Stimulated activated CD4-positive, alpha-beta T cell treated with anti-CD3 and anti-CD28 coated beads, Interleukin-2, amount 100 ng/mL, for 48 hours (primary cell): ENCODE results near the gene HECTD4.

Experiments
- DNase-seq, 2 donors: peaks; one replicate each; pipeline ENCODE4 v3.0.0-alpha.2; 2020

The HECTD4 gene

DNA sequence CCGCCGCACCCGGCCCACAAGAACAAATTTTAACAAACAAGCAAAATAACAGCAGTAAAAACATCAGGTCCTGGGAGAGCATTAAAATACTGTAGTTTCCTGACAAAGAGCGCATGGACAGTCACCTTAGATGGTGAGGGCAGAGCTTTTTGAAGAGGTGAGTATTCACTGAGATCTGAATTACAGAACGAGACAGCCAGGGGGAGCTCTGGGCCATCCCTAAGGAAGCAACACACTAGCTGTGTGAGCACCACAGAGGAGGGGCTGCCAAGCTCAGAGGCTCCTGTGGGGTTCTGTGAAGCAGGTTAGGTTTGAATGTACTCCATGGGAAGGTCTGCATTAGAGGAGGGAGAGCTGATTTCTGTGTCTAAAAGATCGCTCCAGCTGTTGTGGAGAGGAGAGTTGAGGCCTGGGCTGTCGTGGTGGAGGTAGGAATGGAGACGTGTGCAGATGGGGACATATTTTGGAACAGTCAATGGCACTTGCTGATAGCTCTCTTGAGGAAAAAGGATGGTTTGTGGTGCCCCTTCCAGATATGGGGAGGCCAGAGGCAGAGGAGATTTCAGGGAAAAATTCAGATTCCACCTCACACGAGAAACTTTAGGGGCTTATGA lies 184.0 kb downstream of the HECTD4 start:
- DNase-seq: peak; percentile 31 to 40

DNA sequence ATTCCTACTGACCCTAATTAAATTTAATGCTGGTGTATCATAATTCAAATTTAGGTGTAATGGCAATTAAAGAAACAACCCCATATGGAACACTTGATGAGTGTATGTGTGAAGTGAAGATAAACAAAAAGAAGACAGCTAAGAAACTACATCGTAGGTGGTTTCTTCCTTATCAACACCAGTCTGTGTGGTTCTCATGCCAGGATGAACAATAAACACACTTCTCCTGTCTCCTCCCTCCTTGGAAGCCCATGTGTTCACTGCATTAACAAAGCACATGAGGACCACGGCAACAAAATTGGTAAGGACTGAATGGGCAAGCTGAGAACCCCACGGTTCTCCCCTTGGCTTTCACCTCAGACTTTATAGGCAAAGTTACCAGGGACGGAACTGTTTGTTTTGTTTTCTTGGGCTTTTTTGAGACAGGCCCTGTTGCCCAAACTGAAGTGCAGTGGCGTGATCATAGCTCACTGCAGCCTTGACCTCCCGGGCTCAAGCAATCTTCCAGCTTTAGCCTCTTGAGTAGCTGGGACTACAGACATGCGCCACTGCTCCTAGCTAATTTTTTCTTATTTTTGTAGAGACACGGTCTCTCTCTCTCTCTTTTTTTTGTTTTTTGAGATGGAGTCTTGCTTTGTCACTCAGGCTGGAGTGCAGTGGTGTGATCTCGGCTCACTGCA lies 185.9 kb downstream of the HECTD4 start:
- DNase-seq: no peak

DNA sequence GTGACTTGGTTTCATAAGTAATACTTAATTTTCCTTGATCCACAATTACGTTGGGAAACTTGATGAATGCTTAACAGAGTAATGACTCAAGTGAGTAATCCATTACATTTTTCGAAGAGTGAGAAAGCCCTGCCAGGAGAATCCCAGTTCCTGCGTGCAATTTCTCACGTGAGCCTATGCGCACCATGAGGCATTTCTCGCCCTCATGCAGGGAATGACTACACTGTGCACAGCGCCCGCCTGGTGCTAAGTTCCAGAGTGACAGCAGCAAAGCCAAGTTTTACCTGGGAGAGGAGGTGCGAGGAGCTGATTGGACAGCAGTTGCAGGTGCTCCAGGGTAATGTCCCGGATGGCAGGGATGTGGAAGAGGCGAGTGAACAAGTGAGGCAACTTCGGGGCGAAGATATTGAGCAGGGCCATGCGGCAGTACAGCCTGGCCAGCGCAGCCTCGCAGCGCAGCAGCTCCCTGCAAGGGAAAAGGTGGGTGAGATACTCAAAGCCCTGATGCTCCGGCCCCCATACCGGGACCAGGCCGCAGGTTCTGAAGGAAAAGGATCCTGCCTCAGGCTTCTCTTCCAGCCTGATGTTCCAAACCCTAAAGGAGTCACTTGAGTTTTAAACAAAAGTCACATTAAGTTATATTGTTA lies 187.5 kb downstream of the HECTD4 start:
- DNase-seq: no peak

DNA sequence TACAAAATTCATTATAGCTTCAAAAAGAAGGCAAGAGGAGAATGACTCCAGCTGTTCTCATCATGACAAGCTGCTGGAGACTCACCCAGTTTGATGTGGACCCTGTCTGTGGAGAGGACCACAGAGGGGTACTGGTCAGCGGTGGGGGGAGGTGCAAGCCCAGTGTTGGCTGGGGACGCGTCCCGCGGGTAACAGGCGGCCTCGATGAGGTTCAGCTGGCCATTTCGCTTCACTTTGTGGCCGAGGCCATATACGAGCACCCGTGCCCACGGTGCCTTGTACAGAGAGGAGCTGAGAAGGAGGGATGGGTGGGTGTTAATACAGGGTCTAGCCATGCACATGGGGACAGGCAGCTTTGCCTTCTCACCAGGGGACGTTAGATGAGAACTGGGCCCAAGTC lies 189.8 kb downstream of the HECTD4 start:
- DNase-seq: no peak

DNA sequence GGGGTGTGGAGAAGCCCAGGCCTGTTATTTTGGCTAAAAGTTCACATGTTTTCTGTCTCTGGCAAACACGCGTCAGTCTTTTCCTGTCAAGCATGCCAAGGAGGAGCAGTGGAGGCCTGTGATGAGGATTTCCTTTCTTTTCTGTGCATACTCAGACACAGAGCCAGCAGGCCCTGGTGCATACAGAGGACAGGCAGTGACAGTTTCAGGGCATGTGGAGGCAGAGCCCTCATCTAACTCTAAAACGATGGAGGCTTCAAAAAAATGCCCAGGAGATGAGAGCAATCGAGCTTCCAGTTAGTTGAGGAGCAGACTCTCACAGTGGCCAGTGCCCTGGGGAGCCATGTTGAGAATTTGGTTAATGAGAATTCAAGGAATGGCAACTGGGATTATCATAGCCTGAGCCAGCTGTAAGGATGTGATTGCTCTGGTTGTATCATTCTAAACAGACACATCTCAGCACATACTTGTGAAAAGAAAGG lies 190.3 kb downstream of the HECTD4 start:
- no peak for DNase-seq

DNA sequence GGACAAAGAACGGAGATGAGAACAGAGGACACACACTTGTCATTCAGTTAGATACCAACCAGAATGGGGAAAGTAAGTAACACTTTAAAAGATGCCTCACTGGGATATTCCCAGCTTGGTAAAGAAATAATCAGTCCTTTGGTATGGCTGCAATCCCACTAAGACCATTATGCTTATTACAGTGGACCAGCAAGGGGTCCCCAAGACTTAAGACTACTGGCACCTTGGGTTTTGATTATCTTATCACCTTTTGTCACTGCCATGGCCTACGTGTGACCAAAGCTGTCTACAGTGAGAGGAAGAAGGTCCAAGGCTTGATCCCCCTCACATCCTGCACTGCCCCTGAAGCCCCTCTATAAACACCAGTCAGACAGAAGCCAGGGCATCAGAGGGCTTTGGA lies 191.0 kb downstream of the HECTD4 start:
- no peak for DNase-seq

DNA sequence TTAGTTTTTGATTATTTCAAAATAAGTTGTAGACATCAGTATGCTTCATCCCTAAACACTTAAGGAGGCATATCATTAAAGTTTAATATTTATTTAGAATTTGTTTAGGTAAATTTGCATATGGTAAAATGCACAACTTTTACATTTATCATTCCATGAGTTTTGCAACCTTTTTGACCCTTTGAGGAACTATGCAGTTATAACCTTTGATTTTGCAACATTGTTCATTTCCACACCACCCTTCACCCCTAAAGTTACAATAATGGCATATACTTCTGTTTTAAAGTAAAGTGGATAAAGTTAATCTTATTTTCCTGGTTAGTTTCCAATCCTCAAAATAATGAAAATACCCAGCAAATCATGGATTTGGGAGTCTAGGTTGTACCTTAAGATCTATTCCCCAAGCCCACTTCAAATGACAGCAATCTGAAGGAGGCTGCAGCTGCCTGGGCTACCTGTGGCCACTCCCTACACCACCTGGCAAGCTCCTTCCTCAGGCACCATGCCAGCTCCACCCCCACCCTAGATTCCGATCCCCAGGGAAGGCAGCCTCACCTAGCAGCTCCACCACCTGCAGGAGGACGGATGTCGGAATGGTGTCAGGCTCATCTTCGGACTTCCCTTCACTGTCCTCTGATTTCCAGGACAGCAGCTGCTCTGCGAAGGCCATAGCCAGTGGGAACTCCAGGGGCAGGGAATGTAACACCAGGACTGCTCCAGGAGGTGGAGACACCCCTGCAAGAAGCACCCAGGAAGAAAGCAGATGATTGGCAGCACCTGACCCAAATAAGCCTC lies 191.8 kb downstream of the HECTD4 start:
- DNase-seq: no peak

DNA sequence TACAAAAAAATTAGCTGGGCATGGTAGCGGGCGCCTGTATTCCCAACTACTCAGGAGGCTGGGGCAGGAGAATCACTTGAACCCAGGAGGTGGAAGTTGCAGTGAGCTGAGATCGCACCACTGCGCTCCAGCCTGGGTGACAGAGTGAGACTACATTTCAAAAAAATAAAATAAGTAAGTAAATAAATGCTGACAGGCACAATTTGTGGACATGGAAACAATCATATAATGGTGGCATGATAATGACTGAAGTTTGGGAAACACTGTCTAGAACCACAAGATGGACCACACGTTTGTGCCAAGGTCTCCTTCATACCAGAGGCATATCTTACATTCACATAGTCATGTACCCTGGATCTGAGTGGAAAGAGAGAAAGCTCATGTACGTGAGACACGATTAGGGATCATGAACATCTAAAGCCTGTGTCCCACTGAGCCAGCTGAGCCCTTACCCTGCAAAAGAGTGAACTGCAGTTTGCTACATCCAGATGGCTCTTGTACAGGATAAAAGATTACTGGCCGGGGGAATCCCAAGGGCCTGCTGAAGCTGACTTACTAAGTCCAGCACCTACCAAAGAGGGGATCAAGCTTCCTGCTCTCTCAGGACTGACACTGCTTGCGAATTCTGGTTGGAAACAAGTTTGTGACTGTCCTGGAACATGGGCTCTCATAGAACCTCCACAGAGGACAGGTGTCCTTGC lies 194.0 kb downstream of the HECTD4 start:
- no peak for DNase-seq

DNA sequence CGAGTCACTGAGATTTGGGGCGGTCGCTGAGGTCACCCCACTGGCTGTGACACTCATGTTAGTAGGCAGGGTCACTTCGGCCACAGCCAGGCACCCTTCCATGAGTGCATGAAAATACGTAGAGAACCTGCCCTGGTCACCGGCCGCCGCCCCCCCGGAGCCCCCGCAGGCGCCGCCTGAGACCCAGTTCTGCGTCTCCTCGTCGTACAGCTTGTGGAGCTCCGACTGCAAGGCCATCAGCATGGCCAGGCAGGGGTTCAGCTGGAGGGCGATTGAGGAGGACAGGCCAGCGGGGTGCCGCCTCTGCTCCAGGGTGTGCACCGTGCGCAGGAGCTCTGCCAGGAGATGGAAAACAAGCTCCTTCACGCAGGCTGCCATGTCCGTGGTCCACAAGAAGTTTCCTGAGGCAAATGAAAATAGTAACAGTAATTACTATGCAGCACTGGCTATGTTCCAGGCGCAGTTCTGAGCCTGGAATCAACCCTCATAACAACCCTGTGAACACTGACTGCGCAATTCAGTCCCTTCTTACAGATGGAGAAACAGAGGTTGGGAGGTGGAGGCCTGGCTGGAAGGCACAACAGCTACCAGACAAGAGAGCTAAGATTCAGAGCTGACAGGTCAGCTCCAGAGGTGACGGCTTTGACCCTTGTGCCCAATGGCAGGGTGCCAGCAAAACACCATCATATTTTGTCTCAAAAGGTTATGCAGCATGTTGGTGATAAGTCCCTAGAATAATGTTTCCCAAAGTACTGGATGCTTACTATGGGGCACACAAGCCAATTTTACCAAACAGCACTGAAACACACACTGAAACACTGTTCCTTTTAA lies 196.9 kb downstream of the HECTD4 start:
- DNase-seq: no peak

DNA sequence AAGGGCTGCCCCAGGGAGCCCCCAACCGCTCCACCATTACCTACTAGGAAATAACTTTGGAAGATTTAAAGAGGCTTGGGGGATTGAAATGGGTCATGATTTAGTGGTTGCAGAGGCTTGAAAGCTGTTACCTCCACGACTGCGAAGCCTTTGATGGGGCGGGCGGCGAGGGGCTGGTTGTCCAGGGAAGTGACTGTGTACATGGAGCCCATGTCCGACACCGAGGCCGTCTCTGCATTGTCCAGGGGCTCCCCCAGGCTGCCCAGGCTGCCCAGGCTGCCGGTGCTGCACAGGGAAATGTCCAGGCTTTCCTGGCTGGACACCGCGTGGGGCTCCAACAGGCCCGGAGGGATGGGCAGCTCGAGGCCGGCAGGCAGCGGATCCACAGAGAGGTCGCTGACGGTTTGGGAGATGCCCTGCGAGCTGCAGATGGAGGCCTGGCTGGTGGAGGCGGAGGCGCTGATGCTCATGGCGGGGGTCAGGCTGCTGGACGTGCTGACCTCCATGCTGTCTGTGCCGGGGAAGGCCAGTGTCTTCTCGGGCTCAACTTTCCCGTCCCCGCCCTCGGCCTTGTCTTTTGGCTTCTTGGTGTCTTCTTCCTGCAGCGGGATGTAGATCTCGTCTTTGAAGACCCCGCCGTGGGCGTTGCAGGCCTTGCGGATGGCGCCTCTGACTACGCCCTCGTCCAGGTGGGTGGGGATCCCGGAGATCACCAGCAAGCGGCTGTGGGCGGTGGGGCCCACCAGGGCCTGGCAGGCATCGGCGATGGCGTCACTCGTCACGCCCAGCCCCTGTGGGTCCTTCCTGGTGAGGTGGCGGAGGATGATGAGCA lies 198.0 kb downstream of the HECTD4 start:
- no peak for DNase-seq

DNA sequence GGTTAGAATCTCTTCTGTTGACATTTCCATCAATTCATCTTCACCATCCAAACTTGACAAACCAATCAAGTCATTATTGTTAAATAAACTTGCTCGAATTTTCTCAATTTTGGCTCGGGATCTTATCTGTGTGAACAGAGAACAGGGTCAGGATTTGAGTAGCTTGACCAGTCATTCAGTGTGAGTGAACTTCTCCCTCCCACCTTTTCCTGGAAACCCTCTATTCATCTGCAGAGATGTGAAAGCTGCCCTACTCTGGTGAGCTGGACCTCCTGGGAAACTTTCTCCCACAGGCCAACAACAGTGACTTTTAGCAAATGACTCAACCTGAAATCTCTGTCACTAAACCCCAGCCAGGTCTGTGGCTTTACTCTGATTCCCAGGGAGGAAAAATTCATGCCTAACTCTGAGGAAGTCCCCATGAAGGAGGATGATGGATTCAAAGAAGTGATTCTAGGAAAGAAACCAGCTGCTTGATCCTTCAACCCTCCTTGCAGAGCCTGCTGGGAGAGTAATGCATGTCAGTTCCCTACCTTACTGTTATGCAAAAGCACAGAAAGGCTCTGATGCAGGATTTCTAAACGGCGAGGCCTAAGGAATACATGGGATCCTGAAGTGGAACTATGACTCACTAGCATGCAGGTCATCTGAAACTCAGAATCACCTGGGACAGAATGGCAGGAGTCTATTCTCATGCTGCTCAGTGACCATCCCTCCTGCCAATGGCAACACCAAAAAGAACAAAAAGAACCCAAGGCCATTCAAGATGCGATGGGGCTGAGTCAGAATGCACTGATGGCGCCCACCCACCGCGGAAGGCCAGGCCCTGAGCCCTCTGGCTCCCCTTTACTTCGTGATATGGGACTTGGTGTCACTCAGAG lies 198.8 kb downstream of the HECTD4 start:
- DNase-seq: peak; percentile 17

DNA sequence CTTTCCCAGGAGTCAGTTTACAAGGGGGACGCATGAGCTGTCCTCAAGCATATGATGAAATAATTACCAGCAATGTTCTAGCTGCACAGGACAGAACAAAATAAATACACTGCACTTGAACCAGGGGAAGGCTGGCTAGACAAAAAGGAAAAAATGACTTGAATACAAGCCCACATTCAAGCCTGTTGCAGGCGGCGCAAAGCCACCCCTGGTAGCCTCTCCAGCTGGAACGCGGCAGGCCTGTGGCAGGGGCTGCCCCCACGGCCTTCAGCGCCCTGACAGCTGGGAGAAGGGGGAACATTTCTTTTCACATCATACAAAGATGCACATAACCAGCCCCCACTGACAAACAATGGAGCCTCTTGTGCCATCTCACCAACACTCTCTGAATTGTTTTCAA lies 199.7 kb downstream of the HECTD4 start:
- no peak for DNase-seq

DNA sequence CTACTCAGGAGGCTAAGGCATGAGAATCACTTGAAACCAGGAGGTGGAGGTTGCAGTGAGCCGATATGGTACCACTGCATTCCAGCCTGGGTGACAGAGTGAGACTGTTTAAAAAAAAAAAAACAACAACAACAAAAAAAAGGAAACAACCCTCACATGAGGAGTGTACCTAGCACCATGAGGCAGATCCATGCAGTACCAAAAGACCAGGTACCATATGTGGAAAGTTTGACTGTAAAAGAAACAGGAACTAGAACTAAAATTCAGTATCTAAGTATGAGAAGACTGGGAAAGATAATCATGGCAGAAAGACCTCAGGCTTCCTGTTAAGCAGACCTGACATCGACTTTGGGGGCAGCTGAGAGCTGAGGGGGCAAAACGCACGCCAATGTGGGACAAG lies 201.8 kb downstream of the HECTD4 start:
- DNase-seq: no peak

DNA sequence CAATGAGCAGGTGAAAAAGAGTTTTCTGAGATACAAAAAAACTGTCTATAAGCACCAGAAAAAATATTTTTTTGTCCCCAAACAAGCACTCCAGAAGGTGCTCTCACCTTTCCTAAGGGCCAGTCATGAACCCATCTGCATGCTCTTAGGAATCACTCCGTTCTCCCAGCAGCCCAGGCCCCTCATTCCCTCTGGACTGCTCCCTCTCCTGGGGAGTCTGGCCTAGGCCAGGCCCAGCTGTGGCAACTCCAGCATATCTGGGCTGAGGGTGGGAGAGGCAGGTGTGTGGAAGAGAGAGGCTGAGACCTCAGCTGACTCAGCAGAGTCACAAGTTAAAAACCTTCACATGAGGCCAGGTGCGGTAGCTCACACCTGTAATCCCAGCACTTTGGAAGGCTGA lies 202.3 kb downstream of the HECTD4 start:
- DNase-seq: no peak

DNA sequence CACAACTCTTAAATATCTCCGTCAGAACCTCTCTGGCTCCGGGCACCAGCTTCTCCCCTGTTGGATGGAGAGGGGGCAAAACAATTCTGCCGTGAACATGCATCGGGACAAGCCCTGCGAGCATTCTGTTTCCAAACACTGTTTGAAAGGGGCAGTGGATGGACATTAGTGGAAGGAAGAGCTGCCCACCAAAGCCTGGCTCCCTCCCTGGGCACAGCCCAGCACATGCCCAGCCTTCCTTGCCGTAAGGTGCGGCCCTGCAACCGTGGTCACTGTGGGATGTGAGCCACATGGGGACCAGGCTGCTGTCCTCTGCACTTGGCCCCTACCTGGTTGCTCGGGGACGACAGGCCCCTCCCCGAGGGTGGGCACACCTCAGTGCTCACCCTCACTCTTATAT lies 202.9 kb downstream of the HECTD4 start:
- DNase-seq: no peak

DNA sequence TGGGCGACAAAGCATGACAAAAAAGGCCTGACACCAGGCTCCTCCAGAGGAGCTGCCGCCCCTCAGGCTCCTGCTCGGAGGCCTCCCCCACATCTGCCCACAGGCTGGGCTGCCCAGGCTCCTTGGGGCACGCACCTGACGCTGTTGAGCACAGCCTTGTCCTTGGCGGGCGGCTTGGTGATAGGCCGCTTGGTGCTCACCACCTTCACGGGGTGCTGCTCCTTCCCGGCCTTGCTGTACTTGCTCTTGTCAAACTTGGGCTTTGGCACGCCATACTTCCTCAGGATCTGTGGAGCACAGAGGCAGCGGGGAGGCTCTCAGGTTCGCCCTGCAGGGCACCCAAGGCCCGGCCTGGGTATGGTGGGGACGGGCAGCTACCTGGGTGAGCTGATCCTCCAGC lies 203.4 kb downstream of the HECTD4 start:
- no peak for DNase-seq

DNA sequence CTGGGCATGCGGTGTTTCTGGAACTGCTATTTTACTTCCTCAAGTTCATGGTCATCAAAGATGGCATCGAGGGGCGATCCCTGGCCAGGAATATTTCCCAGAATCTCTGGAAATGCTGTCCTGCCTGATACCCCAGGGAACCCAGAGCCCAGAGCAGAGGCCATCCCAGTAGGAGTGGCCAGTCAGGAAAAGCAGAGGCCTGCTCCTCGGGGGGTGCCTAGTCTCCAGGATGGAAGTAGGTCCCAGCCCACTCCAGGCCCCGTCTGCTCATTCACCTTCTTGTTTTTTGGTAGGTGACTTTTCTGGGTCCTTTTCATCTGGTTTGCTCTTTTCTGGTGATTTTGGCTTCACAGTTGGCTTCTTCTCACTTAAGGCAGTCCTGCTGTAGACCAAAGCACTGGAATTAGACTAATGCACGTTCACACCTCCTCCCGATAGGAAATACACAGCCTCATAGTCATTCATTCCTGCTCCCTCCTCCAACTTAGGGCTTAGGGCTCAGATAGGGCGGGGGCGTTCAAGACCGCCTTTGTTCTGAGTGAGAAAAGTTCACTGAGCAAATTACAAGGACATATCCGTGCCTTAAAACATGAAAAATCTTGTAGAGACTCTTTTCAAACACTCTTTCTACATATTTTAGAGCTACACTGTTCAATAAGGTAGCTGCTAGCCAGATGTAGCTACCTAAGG lies 205.8 kb downstream of the HECTD4 start:
- DNase-seq: no peak

DNA sequence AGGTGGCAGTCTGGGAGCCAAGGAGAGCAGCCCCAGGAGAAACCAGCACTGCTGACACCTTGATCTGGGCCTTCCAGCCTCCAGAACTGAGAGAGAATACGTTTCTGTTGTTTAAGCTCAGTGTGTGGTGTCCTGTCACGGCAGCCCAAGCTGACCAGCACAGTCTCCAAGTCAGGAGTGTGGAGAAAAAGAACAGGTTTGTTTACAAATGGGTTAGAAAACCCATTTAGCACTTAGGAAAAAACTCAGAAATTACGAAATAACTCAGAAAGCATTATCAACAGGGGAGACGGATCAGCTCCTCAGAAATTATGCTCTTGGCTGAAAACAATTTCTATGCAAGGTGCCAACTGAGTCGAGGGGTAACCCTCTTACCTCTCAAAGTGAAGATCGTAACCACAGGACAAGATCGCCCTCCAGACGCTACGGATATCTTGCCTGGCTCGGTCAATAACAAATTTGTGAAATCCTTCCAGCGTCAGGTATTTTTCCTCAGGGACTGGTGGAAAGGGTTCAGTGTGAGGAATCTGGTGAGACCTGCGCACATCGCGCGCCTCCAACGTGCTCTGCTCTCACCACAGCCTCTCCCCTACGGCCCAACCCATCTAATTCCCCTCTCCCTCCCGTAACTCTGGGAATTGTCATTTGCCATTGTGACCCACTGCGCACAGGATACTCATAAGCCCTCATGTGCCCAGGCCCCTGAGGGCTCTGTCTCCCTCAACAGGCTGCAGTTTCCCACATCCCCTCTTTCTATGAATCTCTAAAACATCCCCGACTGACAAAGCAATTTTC lies 206.7 kb downstream of the HECTD4 start:
- no peak for DNase-seq
